Measurements from ENCODE around the gene CNR2.

- peak; percentile 45 to 77 for TF ChIP-seq POLR2A (IDR thresholded peaks at IDR 0.05)
- TF ChIP-seq CTCF (IDR thresholded peaks at IDR 0.05) = peak; percentile 87 to 96 (median 94)
These were observed 45.1 kb downstream of the CNR2 start, which contains the start of gene FUCA1 for GRCh38 chr1:23867895-23868556.
